Osteocyte (in vitro differentiated cells): ENCODE data around the gene CRADD. TPM values are rescaled to one million over a fixed set of nuclear protein-coding genes. Genes with fewer than 3 reads are reported as not detected.
A peak's percentile ranks its signal among the peaks of the same experiment; 100 is the strongest.

Experiments
- DNase-seq: peaks from one replicate; pipeline ENCODE4 v3.0.0; 2021; ENCODE audit warnings: mixed read lengths; ENCODE audit not compliant: unreplicated experiment; ENCODE audit errors: extremely low spot score
- H3K27ac Mint-ChIP-seq: one replicate; pipeline ENCODE4 v1.8.0; 2021; ENCODE audit warnings: mild to moderate bottlenecking, mixed read lengths; ENCODE audit not compliant: unreplicated experiment
- H3K27me3 Mint-ChIP-seq: one replicate; pipeline ENCODE4 v1.8.0; 2021; ENCODE audit warnings: mixed read lengths; ENCODE audit not compliant: unreplicated experiment
- H3K36me3 Mint-ChIP-seq: one replicate; pipeline ENCODE4 v1.8.0; 2021; ENCODE audit warnings: mixed read lengths; ENCODE audit not compliant: unreplicated experiment
- H3K4me1 Mint-ChIP-seq: one replicate; pipeline ENCODE4 v1.8.0; 2021; ENCODE audit warnings: mixed read lengths; ENCODE audit not compliant: unreplicated experiment
- H3K4me3 Mint-ChIP-seq: one replicate; pipeline ENCODE4 v1.8.0; 2021; ENCODE audit warnings: mild to moderate bottlenecking, moderate library complexity, mixed read lengths; ENCODE audit not compliant: unreplicated experiment
- H3K9me3 Mint-ChIP-seq: one replicate; pipeline ENCODE4 v1.8.0; 2021; ENCODE audit warnings: mixed read lengths; ENCODE audit not compliant: unreplicated experiment
- CTCF ChIP-seq: fragments of 200-600 bp; sonication (generic); IDR thresholded peaks from 2 replicates; pipeline ENCODE4 v1.5.0; 2021; ENCODE audit warnings: antibody characterized with exemption, mild to moderate bottlenecking, moderate library complexity
- total RNA-seq: library from RNA; stranded (reverse); gene quantifications from 2 replicates; pipeline ENCODE4 v1.2.1, GENCODE V29; 2021

The CRADD gene
- total RNA-seq, 1 donor from 2014 or later, result 13.8 TPM

DNA sequence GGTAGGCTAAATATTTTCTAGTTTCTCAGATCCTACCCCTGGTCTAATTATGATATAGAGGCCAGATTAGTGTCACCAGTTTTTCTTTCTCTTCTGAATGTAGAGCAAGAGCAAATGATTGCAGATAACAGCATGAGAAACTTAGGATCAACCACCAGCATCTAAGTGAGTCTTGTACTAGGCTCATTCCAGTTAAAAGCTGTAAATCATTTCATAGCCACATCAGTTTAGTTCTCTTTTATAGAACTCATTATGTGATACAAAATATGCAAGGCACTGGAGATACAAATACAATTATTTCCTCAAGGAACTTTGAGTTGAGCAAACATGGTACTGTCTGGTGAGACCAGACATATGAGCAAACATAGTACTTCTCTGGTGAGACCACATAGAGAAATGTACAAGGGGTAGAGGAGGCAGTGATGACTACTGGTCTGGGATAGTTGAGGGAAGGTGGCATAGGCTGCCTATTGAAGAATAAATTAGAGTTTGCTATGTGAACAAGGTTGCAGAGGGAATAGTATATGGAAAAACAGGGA is 59.5 kb downstream of the CRADD start:
- H3K36me3 Mint-ChIP-seq, result peaks cover 2% of the 10 kb centered on the region
- DNase-seq, result no peak
- H3K27me3 Mint-ChIP-seq, result no peaks in the 10 kb centered on the region
- no peaks in the 10 kb centered on the region for H3K9me3 Mint-ChIP-seq
- H3K27ac Mint-ChIP-seq, result no peak overlapping the region
- no peak overlapping the region for H3K4me3 Mint-ChIP-seq
- peaks cover 17% of the 10 kb centered on the region for H3K4me1 Mint-ChIP-seq
- no peak for TF ChIP-seq CTCF

- H3K27me3 Mint-ChIP-seq, result no peaks in the 10 kb centered on the region
- no peak overlapping the region for H3K4me3 Mint-ChIP-seq
- peaks cover 2% of the 10 kb centered on the region for H3K36me3 Mint-ChIP-seq
Observed at GRCh38 chr12:93737457-93738198, 60.5 kb downstream of the CRADD start.

GRCh38 chr12:93738199-93739058 is 61.3 kb downstream of the CRADD start:
- H3K4me1 Mint-ChIP-seq, result peaks cover 28% of the 10 kb centered on the region
- TF ChIP-seq CTCF, result no peak
- peaks cover 2% of the 10 kb centered on the region for H3K36me3 Mint-ChIP-seq
- DNase-seq, result no peak
- H3K9me3 Mint-ChIP-seq, result no peaks in the 10 kb centered on the region
- no peaks in the 10 kb centered on the region for H3K27me3 Mint-ChIP-seq
- no peak overlapping the region for H3K4me3 Mint-ChIP-seq
- no peak overlapping the region for H3K27ac Mint-ChIP-seq

More at GRCh38 chr12:93737457-93738198, 60.5 kb downstream of the CRADD start:
- peaks cover 22% of the 10 kb centered on the region for H3K4me1 Mint-ChIP-seq
- DNase-seq, result no peak
- no peaks in the 10 kb centered on the region for H3K9me3 Mint-ChIP-seq
- TF ChIP-seq CTCF, result no peak
- H3K27ac Mint-ChIP-seq, result no peak overlapping the region

DNA sequence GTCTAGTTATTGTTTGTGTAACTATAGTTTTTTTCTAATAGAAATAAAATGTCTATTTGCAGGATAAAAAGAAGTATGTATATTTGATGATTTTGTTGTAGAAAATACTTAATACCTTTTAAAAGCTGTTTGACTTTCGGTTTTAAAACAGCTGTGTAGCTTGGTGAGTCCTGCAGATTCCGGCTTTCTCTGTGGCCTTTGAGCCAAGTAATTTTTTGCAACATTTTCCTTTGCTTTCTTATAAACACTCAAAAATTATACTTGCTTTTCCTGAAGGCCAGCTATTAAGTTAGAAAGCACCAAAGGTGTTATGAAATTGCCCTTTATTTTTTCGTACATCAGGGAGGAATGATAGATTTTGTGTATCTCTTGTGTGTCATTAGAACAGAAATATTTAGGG is 63.6 kb downstream of the CRADD start:
- no peak for TF ChIP-seq CTCF
- no peaks in the 10 kb centered on the region for H3K27me3 Mint-ChIP-seq
- H3K4me3 Mint-ChIP-seq, result no peak overlapping the region
- H3K36me3 Mint-ChIP-seq, result peaks cover 2% of the 10 kb centered on the region
- H3K9me3 Mint-ChIP-seq, result no peaks in the 10 kb centered on the region
- H3K27ac Mint-ChIP-seq, result no peak overlapping the region
- H3K4me1 Mint-ChIP-seq, result peaks cover 23% of the 10 kb centered on the region
- DNase-seq, result no peak

DNA sequence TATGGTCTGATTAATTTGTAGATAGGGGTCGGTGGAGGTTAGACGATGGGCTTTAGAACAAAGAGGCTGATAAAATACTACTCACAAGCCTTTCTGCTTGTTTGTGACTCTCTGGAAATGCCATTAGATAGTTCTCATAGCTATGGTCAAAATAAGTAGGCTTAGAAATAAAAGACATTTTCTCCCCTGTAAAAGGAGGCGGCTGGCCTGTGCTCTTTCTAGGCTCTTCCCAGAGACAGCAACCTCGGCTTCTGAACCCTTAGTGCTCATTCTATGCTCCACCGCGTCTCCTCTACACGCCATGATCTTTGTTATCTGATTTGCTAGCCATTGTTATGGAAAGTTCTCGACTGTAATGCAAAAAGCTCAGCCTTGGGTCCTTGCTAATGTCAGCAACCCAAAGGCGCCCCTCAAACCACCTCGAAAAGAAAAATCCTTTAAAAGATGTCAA is 64.5 kb downstream of the CRADD start:
- Mint-ChIP-seq H3K27ac (peak overlapping the region; percentile 90), H3K9me3 (no peaks in the 10 kb centered on the region), H3K36me3 (peaks cover 2% of the 10 kb centered on the region), H3K4me3 (peak overlapping the region; percentile 83), H3K4me1 (peaks cover 23% of the 10 kb centered on the region), H3K27me3 (no peaks in the 10 kb centered on the region)
- no peak for DNase-seq
- no peak for TF ChIP-seq CTCF
